CD4-positive, alpha-beta T cell (primary cell): ENCODE measurements around the gene YJU2. TPM values are rescaled to one million over a fixed set of nuclear protein-coding genes. Genes with fewer than 3 reads are reported as not detected.

Experiments used
- ATAC-seq: fragments of 200-7000 bp; cut with Tn5 transposase; one replicate; pipeline ENCODE4 v1.10.0; 2022; ENCODE audit warnings: mild to moderate bottlenecking; ENCODE audit not compliant: poor library complexity
- CTCF ChIA-PET: fragments of 350-600 bp; sonication (Branson Sonifier 250); formaldehyde crosslinking; loops from one replicate; lab custom pipeline; 2021; ENCODE audit warnings: antibody characterized with exemption, inconsistent platforms; lab: Charles Lee
- POLR2A ChIA-PET: fragments of 350-600 bp; sonication (Branson Sonifier 250); formaldehyde crosslinking; loops from one replicate; lab custom pipeline; 2021; ENCODE audit warnings: antibody characterized with exemption, inconsistent platforms; lab: Charles Lee
- DNase-seq, 14 experiments: peaks; one replicate each; pipeline ENCODE4 v3.0.0-alpha.2; 2013 to 2020; ENCODE audit warnings: mixed read lengths in 2 of 14
- H3K27ac ChIP-seq, 2 donors: one replicate each; pipeline versions ENCODE4 v1.5.1 to v1.7.0; 2013; ENCODE audit warnings: low read length in 2 of 2, low read depth in 1 of 2, mild to moderate bottlenecking in 1 of 2
- H3K27me3 ChIP-seq, 2 experiments: 1 replicate in 1 of 2; 2 replicates in 1 of 2; pipeline versions ENCODE4 v1.6.1 to v1.7.0; 2013; ENCODE audit warnings: low read length in 2 of 2, control low read depth in 1 of 2, mild to moderate bottlenecking in 1 of 2, moderate library complexity in 1 of 2; ENCODE audit not compliant: insufficient read depth in 2 of 2, control insufficient read depth in 1 of 2
- H3K36me3 ChIP-seq: one replicate; pipeline ENCODE4 v1.6.1; 2013; ENCODE audit warnings: low read length, control low read depth; ENCODE audit not compliant: insufficient read depth
- H3K4me1 ChIP-seq: one replicate; pipeline ENCODE4 v1.6.1; 2013; ENCODE audit warnings: low read length, control low read depth; ENCODE audit not compliant: insufficient read depth
- H3K4me3 ChIP-seq: one replicate; pipeline ENCODE4 v1.5.1; 2013; ENCODE audit warnings: mild to moderate bottlenecking, low read length, moderate library complexity
- H3K9me3 ChIP-seq, 2 experiments: 1 replicate in 1 of 2; 2 replicates in 1 of 2; pipeline versions ENCODE4 v1.6.1 to v1.7.0; 2013; ENCODE audit warnings: low read length in 2 of 2, mild to moderate bottlenecking in 2 of 2, control low read depth in 1 of 2, moderate library complexity in 1 of 2; ENCODE audit not compliant: control insufficient read depth in 1 of 2, insufficient read depth in 1 of 2
- H3K27ac Mint-ChIP-seq: one replicate; pipeline ENCODE4 v1.8.0; 2020; ENCODE audit warnings: mixed read lengths
- H3K27me3 Mint-ChIP-seq: one replicate; pipeline ENCODE4 v1.8.0; 2021; ENCODE audit warnings: mixed read lengths
- H3K36me3 Mint-ChIP-seq: one replicate; pipeline ENCODE4 v1.8.0; 2021; ENCODE audit warnings: low read depth, mixed read lengths
- H3K4me1 Mint-ChIP-seq: one replicate; pipeline ENCODE4 v1.8.0; 2021; ENCODE audit warnings: low read depth, mixed read lengths
- H3K4me3 Mint-ChIP-seq: one replicate; pipeline ENCODE4 v1.8.0; 2020; ENCODE audit warnings: mild to moderate bottlenecking, mixed read lengths
- H3K9me3 Mint-ChIP-seq: one replicate; pipeline ENCODE4 v1.8.0; 2020; ENCODE audit warnings: mixed read lengths
- CTCF ChIP-seq: fragments of 200-600 bp; IDR thresholded peaks from one replicate; pipeline ENCODE4 v1.8.0; 2022; ENCODE audit warnings: antibody characterized with exemption, mild to moderate bottlenecking
- intact Hi-C, 2 experiments: fragments of 100-400 bp; cut with DNase I in 1 of 2; cut with micrococcal nuclease in 1 of 2; formaldehyde crosslinking; loops; one replicate each; pipeline versions ENCODE4 v1.15.1 to v1.9.0; 2023 to 2025; cut with DNase I, micrococcal nuclease
- total RNA-seq, 174 experiments: library from RNA in 2 of 174; stranded (reverse) in 2 of 174; gene quantifications; one replicate each; pipeline ENCODE4 v1.2.3 and lab custom pipeline; 2021 to 2026

The YJU2 gene
- total RNA-seq, 2 experiments from 2014 or later, result 32.9 to 33.7 TPM

DNA sequence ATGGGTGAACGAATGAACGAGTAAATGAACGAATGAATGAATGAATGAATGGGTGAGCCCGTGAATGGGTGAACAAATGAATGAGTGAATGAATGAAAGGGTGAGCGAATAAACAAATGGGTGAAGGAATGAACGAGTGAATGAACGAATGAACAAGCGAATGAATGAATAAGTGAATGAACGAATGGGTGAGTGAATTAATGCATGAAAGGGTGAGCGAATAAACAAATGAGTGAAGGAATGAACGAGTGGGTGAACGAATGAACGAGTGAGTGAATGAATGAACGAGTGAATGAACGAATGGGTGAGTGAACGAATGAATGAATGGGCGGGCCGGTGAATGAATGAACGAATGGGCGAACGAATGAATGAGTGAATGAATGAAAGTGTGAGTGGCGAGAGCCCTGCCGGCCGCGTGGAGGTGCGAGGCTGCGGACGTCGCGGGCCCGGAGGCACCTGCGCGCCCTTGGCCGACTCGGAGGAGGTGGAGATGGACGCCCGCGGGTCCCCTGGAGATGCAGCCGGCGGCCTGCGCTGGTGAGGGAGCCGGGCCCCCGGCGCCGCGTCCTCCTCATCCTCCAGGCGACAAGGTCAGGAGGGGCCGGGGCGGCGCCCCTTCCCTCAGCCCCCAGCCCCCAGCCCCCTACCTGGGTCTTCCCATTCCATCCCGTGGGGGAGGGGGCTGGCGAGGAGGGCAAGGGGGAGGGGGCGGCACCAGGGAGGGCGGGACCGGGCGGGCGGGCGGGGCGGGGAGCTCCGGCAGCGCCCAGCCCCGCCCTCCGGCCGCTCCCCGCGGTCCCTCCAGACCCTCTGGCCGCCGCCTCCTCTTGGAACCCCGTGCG, 49.0 kb upstream of the YJU2 start:
- peaks cover 5% of the 10 kb centered on the region for H3K4me1 ChIP-seq
- Mint-ChIP-seq H3K4me3 (peak overlapping the region; percentile 7), H3K36me3 (no peaks in the 10 kb centered on the region), H3K9me3 (no peaks in the 10 kb centered on the region), H3K4me1 (peaks cover 10% of the 10 kb centered on the region), H3K27ac (no peak overlapping the region), H3K27me3 (peaks cover 69% of the 10 kb centered on the region)
- peaks cover 41 to 43% of the 10 kb centered on the region in 2 experiments for H3K27me3 ChIP-seq
- H3K27ac ChIP-seq, result no peak overlapping the region
- ChIA-PET CTCF (no interaction called here), POLR2A (no interaction called here)
- H3K36me3 ChIP-seq, result no peaks in the 10 kb centered on the region
- DNase-seq, result no peak
- TF ChIP-seq CTCF, result no peak
- intact Hi-C loops, result no loop called here
- ATAC-seq, result peak; percentile 21
- H3K4me3 ChIP-seq, result no peak overlapping the region
- no peaks in the 10 kb centered on the region for H3K9me3 ChIP-seq

DNA sequence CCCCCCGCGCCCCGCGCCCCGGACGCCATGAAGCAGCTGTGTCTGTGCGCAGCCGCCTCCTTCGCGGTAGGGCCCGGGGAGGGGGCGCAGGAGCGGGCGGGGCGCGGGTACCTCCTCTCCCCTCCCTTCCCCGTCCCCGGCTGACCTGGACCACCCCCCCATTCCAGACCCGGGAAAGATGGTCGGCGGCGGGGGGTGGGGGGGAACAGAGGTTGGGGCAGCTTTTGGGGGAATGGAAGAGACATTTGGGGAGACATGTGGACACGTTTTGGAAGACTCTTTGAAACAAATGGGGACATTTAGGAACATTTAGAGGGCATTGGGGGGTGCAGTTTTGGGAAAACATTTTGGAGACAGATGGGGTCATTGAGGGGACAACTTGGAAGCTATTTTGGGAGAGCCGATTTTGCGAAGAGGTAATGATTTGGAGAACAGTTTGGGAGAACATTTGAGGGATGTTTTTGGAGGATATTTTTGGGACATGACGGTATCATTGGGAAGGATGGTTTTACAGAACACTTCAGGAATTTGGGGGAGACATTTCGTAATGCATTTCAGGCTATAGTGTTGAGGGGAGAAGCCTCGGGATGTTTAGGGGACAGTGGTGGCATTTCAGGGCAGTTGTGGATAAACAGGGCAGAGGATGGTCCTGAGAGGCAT, 48.3 kb upstream of the YJU2 start:
- ATAC-seq (no peak), DNase-seq (no peak)
- no peaks in the 10 kb centered on the region for H3K36me3 ChIP-seq
- no peaks in the 10 kb centered on the region for H3K9me3 ChIP-seq
- peaks cover 41 to 43% of the 10 kb centered on the region in 2 experiments for H3K27me3 ChIP-seq
- Mint-ChIP-seq H3K27ac (no peak overlapping the region), H3K9me3 (no peaks in the 10 kb centered on the region), H3K36me3 (no peaks in the 10 kb centered on the region), H3K4me1 (peaks cover 10% of the 10 kb centered on the region), H3K4me3 (no peak overlapping the region), H3K27me3 (peaks cover 64% of the 10 kb centered on the region)
- ChIA-PET POLR2A (no interaction called here), CTCF (no interaction called here)
- H3K27ac ChIP-seq, result no peak overlapping the region
- H3K4me1 ChIP-seq, result peaks cover 5% of the 10 kb centered on the region
- no peak for TF ChIP-seq CTCF
- no peak overlapping the region for H3K4me3 ChIP-seq
- intact Hi-C loops, result no loop called here

- H3K4me1 ChIP-seq, result peaks cover 8% of the 10 kb centered on the region
- Mint-ChIP-seq H3K9me3 (no peaks in the 10 kb centered on the region), H3K27ac (no peak overlapping the region), H3K36me3 (no peaks in the 10 kb centered on the region), H3K4me1 (peaks cover 10% of the 10 kb centered on the region), H3K27me3 (peaks cover 61% of the 10 kb centered on the region), H3K4me3 (no peak overlapping the region)
- no peak for TF ChIP-seq CTCF
- no peaks in the 10 kb centered on the region for H3K9me3 ChIP-seq
- CTCF ChIA-PET, result no interaction called here
- POLR2A ChIA-PET, result no interaction called here
- H3K27me3 ChIP-seq, result peaks cover 31 to 33% of the 10 kb centered on the region in 2 experiments
- ATAC-seq, result no peak
- no peak overlapping the region for H3K4me3 ChIP-seq
- H3K36me3 ChIP-seq, result no peaks in the 10 kb centered on the region
- no peak overlapping the region for H3K27ac ChIP-seq
- DNase-seq, result no peak
- intact Hi-C loops, result loop anchor here (5.0 to 10.0 kb wide), 5 partner anchors 57 to 535 kb away; no protein-coding TSS in a partner anchor
Observed at GRCh38 chr19:4199699-4200293, 47.1 kb upstream of the YJU2 start.
